OCI-LY3 (cell line): Measurements from ENCODE around the gene TBCB.
"Not testable (repeated sequence)": the region's sequence is repeated elsewhere in the genome, so short reads cannot be mapped to it uniquely, and the experiment has no call there.

ENCODE experiments used
- H2AFZ ChIP-seq: fragments of 200-600, 300-600 bp; shearing (Covaris generic); 2 replicates; pipeline ENCODE4 v1.6.0; 2014; ENCODE audit warnings: antibody characterized with exemption, low read depth, low read length
- H3K27ac ChIP-seq: fragments of 200-600, 300-600 bp; sonication (generic); 2 replicates; pipeline ENCODE4 v1.5.1; 2014; ENCODE audit warnings: mild to moderate bottlenecking, low read length, moderate library complexity, mixed read lengths
- H3K27me3 ChIP-seq: fragments of 200-600, 300-600 bp; sonication (generic); 2 replicates; pipeline ENCODE4 v1.6.1; 2014; ENCODE audit warnings: low read depth, low read length, mixed read lengths
- H3K36me3 ChIP-seq: fragments of 200-600, 300-600 bp; sonication (generic); replicated peaks from 2 replicates; pipeline ENCODE3; 2014; ENCODE audit warnings: low read depth, low read length, mixed read lengths
- H3K4me1 ChIP-seq: fragments of 300-600, 200-600 bp; sonication (generic); 2 replicates; pipeline ENCODE4 v1.6.1; 2014; ENCODE audit warnings: low read length, mixed read lengths
- H3K4me2 ChIP-seq: fragments of 200-600, 300-600 bp; sonication (generic); 2 replicates; pipeline ENCODE4 v1.6.1; 2014; ENCODE audit warnings: low read length, mixed read lengths
- H3K4me3 ChIP-seq: fragments of 300-600, 200-600 bp; sonication (generic); 2 replicates; pipeline ENCODE4 v1.5.1; 2014; ENCODE audit warnings: antibody characterized with exemption, mild to moderate bottlenecking, low read length, moderate library complexity
- H3K79me2 ChIP-seq: fragments of 300-600, 200-600 bp; shearing (Covaris generic); 2 replicates; pipeline ENCODE4 v1.6.1; 2014; ENCODE audit warnings: mild to moderate bottlenecking, low read length, mixed read lengths
- H3K9ac ChIP-seq: fragments of 300-600, 200-600 bp; shearing (Covaris generic); 2 replicates; pipeline ENCODE4 v1.6.0; 2014; ENCODE audit warnings: mild to moderate bottlenecking, low read length, moderate library complexity
- H3K9me3 ChIP-seq: fragments of 200-600, 300-600 bp; shearing (Covaris generic); 2 replicates; pipeline ENCODE4 v1.6.1; 2014; ENCODE audit warnings: low read length, mixed read lengths; ENCODE audit not compliant: insufficient read depth
- H4K20me1 ChIP-seq: fragments of 200-600, 300-600 bp; sonication (generic); 2 replicates; pipeline ENCODE4 v1.6.1; 2016; ENCODE audit warnings: low read length, mixed read lengths; ENCODE audit not compliant: insufficient read depth
- CTCF ChIP-seq: fragments of 200-600, 300-600 bp; sonication (generic); IDR thresholded peaks from 2 replicates; pipeline ENCODE4 v1.5.1; 2014; ENCODE audit warnings: antibody characterized with exemption, low read length, low read depth
- EZH2phosphoT487 ChIP-seq: fragments of 200-600 bp; shearing (Covaris generic); IDR thresholded peaks from 2 replicates; pipeline ENCODE4 v1.6.1; 2018; ENCODE audit warnings: antibody characterized with exemption, mixed run types, low read depth

TBCB gene

DNA sequence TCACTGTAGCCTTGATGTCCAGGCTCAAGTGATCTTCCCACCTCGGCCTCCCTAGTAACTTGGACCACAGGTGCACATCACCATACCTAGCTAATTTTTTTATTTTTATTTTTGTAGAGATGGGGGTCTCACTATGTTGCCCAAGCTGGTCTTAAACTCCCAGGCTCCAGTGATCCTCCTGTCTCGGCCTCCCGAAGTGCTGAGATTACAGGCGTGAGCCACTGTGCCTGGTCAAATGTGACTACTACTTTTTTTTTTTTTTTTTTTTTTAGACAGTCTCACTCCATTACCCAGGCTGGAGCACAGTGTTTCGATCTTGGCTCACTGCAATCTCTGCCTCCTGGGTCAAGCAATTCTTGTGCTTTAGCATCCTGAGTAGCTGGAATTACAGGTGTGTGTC lies 57.6 kb downstream of the TBCB start:
- no peak overlapping the region for H3K4me3 ChIP-seq
- TF ChIP-seq EZH2phosphoT487 = no peak
- TF ChIP-seq CTCF = no peak
- H3K9ac ChIP-seq = no peak overlapping the region
- H4K20me1 ChIP-seq = no peaks in the 10 kb centered on the region
- no peaks in the 10 kb centered on the region for H3K79me2 ChIP-seq
- H2AFZ ChIP-seq = no peak overlapping the region
- no peaks in the 10 kb centered on the region for H3K9me3 ChIP-seq
- no peak overlapping the region for H3K27ac ChIP-seq
- no peaks in the 10 kb centered on the region for H3K27me3 ChIP-seq
- no peak overlapping the region for H3K4me2 ChIP-seq
- no peaks in the 10 kb centered on the region for H3K36me3 ChIP-seq
- H3K4me1 ChIP-seq = peaks cover 3% of the 10 kb centered on the region; the same call in 1 of the 2 replicates

DNA sequence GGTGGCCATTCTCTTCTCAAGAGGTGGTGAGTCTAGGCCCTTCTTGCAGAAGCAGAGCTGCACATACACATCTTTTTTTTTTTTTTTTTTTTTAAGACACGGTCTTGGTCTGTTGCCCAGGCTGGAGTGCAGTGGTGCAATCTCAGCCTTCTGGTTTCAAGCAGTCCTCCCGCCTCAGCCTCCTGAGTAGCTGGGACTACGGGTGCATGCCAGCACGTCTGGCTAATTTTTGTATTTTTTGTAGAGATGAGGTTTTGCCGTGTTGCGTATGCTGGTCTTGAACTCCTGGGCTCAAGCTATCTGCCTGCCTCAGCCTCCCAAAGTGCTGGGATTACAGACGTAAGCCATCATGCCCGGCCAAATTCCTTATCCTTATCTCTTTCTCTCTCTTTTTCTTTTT lies 58.6 kb downstream of the TBCB start:
- H3K27ac ChIP-seq, H3K9ac ChIP-seq: not testable (repeated sequence)

More for the DNA sequence above, 58.6 kb downstream of the TBCB start:
- not testable (repeated sequence) for H3K4me3 ChIP-seq, H4K20me1 ChIP-seq, H3K9me3 ChIP-seq, H3K36me3 ChIP-seq, H3K27me3 ChIP-seq, H3K4me1 ChIP-seq, H2AFZ ChIP-seq, H3K4me2 ChIP-seq, H3K79me2 ChIP-seq
